Stimulated activated CD4-positive, alpha-beta T cell treated with anti-CD3 and anti-CD28 coated beads, Interleukin-15, amount 100 ng/mL, for 24 hours (primary cell): ENCODE results near the gene DOCK7.
"Not testable (repeated sequence)": the region's sequence is repeated elsewhere in the genome, so short reads cannot be mapped to it uniquely, and the experiment has no call there.

Source experiments
- DNase-seq: peaks from one replicate; pipeline ENCODE4 v3.0.0-alpha.2; 2020

Gene DOCK7

DNA sequence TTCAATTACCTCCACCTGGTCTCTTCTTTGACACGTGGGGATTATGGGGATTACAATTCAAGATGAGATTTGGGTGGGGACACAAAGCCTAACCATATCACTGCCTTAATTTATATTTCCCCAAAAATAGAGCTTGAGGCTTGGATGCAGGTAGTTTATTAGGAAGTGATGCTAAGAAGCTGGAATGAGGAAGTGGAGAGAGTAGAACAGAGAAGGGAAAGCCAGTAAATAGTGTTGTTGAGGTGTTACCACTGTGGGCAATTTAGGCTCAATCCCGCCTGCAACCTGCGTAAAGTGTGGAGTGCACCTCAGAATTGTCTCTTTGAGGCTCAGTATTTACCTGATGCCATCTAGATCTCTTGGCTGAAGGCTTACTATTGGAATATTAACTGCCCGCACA, 4.9 kb upstream of the DOCK7 start:
- DNase-seq: no peak

DNA sequence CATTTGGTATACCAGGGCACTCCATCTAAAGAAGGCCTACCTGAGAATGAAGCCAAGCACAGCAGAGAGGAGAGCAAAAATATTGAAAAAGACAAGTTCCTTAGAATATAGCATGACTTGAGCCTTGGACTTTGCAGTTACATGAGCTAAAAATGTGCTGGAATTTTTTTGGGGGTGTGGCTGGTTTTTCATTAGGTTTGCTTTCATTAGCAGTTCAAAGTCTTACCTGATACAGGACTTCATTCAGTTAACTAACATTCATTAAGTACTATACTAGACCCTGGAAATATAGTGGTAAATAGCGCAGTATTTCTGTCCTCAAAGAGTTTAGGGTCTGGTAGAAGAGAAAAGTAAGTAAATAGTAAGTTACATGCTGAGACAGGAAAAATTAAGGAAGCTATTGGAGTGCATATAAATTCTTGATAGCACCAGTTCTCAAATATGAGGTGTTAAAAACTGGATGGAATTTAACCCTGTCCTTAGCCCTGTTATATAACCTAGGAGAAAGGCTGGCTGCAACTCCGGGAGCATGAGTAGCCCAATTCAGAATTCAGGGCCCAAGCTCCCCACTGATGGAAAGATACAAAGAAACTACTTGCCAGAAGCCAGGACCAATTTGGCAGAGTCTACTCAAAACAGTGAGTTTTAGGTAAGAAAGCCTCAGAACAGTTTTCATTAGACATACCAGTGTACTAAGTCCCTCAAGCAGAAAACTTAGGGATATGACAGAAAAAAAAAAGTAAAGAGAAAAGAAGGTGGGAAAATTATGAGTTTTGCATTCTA, 3.1 kb upstream of the DOCK7 start:
- DNase-seq: no peak

GRCh38 chr1:62689524-62689923, 1.3 kb upstream of the DOCK7 start:
- DNase-seq: no peak

- DNase-seq: no peak
These were observed 500 bp upstream of the DOCK7 start for GRCh38 chr1:62688687-62689085.

DNA sequence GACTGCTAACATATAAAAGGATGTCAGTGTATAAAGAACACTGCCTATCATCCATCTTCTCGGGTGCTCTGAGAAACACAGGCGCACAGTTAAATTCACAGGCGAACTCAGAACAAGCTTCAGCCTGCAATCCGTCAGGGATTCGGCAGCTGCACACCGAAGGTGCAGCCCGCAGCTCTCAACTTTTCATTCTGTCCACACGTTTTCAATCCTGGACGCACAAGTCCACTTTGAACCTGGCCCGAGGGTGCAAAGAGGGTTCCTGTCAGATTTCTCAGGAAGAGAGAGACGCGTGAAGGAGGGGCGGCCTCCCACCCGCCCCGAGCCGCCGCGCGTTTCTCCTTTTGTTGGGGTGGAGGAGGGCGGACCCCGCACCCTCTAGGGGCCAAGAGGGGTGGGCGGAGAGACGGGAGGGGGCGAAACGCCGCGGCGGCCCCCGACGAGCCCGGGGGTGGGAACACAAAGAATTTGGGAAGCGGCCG, 724 bp downstream of the DOCK7 start:
- peak; percentile 42 for DNase-seq

DNA sequence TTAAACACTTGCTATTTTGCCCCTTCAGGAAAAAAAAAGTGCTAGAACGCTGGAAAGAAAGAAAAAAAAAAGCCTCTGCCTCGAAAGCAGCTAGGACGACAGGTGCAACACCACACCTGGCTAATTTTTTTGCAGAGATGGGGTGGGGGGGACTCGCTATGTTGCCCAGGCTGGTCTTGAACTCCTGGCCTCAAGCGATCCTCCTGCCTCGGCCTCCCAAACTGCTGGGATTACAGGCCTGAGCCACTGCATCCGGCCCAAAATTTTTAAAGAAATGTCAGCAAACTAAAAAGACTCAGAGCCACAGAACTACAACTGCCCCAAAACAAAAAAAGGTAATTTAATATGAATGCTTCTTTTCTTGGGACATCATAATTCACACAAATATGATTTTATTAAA, 1.4 kb downstream of the DOCK7 start:
- no peak for DNase-seq

- DNase-seq: no peak
These were observed 2.7 kb downstream of the DOCK7 start for GRCh38 chr1:62685431-62685859.

DNA sequence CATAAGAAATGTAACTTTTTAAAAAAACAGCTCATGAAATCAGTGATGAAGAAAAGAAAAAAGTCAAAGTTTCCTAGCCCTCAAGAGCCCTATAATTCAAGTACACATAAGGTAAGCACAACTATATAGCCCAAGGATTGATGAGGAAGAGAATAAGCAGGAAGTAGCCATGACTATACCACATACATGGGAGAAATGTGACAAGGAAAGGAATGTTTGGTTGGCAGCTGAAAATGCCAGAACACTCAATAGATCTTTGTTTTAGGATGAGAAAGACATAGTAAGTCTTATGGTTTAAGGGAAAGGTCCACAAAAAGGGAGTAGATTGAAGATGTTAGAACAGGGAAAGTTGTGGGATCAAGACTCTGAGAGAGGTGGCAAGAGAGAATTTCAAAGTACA, 5.7 kb downstream of the DOCK7 start:
- no peak for DNase-seq

DNA sequence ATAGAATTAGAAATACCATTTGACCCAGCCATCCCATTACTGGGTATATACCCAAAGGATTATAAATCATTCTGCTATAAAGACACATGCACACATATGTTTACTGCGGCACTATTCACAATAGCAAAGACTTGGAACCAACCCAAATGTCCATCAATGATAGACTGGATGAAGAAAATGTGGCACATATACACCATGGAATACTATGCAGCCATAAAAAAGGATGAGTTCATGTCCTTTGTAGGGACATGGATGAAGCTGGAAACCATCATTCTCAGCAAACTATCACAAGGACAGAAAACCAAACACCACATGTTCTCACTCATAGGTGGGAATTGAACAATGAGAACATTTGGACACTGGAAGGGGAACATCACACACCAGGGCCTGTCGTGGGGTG, 7.2 kb downstream of the DOCK7 start:
- DNase-seq: not testable (repeated sequence)

GRCh38 chr1:62677822-62678221, 10.4 kb downstream of the DOCK7 start:
- not testable (repeated sequence) for DNase-seq

DNA sequence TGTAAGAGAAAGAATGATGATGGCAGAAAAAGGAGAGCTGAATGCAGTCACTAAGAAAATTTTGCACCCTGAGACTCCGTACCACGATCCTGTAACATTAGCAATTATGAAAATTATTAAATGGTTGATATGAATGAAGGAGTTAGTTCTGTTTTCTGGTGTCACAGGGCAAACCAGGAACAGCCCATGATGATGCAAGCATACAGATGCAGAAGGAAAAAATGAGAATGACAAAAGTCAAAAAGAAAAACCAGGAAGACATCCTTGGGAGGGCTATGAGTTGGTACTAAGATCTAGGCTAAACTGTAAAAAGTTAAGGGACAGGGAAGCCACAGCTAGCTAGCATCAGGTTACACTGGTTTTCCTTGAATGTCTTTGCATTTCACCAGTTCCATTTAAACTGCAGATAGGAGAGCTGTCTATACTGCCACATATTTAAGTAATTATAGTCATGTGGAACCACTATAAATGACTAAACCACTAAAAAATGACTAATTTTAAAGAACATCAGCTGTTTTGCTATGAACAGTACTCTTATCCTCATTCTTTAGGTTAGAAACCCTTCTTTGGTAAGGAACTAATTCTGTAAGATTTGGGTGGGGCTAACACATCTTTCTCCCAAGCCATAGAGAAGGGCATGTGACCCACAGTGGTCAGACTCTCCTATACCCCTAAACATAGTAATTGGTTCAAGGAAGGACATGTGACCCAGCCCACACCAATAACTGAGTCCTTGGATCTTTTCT, 11.4 kb downstream of the DOCK7 start:
- DNase-seq: no peak

DNA sequence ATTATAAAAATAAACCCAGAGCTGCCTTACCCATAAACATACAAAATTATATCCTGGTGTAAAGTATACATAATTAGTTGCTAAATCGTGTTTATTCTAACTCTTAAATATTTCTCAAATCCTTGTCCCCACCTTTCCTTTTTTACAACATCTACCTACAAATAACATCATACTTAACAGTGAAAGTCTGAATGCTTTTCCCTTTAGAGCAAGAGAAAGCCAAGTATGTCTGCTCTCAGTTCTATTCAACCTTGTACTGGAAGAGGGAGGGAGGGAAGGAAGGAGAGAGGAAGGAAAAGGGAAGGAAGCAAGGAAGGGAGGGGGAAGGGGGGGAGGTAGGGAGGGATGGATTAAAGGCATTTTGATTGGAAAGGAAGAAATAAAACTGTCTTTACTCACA, 14.6 kb downstream of the DOCK7 start:
- DNase-seq: no peak

DNA sequence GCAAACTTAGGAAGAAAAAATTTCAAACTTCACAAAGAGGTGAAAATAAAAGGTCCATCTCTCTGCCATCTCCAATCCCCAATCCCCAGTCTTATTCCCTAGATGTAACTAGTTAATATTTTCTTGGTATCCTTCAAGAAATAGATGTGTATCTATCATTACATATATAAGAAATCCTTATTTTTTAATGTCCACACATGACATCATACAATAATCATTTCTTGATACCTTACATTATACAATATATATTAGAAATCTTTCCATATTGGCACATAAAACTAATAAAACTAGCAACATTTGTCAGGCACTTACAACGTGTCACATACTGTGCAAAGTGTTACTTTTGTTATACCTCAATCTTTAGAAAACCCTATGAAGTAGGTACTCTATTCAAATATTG, 16.2 kb downstream of the DOCK7 start:
- DNase-seq: no peak

DNA sequence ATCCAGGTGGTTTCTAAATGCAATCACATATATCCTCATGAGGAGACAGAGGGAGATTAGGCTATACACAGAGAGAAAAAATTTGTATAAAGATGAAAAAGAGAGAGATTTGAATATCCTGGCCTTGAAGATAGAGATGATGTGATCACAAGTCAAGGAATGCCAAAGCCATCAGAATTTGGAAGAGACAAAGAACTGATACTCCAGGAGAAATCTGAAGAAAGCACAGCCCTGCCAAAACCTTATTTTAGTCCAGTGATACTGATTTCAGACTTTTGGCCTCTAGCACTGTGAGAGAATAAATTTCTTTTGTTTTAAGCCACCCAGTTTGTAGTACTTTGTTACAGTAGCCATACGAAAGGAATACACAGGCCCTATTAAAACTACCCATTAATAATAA, 33.4 kb downstream of the DOCK7 start:
- no peak for DNase-seq

DNA sequence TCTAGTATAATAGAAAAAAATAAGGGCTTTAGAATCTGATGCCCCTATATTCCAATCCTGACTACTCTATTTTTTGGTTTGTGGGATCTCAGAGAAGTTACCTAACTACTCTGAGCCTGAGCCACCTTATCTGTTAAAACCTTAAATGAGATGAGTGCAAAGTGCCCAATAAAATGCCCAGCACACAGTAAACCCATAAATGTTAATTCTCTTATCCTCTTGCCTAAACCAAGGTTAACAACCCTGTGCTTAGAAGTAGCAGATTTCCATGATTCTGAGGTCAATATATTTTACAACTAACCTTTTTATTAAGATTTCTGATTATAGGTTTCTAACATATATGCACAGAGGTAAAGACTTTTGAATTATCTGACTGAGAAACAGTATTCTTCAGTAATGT, 35.8 kb downstream of the DOCK7 start:
- no peak for DNase-seq

DNA sequence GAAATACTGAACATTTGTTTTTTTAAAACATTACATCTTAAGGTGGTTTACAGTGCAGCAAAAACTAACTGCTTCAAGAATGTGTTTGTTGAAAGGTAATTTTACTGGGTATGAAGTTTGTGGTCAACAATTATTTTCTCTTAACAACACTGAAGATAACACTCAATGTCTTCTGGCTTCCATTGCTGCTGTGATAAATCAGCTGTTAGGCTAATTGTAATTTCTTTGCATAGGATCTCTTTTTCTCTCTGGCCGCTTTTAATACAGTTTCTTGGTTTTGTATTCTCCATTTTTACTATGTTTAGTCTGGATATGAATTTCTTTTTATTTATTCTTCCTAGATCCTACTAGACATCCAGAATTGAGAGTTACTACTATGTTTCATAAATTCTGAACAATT, 44.9 kb downstream of the DOCK7 start:
- DNase-seq: no peak

- DNase-seq: no peak
These were observed 50.6 kb downstream of the DOCK7 start for GRCh38 chr1:62637392-62638105.

GRCh38 chr1:62628506-62628905, 59.7 kb downstream of the DOCK7 start:
- DNase-seq: no peak

DNA sequence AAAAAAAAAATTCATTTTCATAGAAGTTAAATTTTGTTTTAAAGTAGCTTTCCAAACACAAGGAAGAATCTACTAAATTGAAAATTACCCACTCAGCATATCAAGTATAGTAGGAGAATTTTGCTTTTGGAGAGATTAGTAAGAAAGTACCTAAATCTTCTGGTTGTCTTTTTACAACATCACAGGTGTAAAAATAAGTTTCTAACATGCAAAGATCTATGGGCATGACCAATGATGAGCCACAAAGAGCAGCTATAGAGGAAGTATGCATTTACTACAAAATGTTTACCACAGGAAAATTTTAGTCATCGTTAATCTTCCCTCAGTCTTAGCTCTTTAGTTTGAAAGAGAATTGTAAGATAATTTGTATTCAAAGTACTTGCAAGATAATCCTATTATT, 62.8 kb downstream of the DOCK7 start:
- DNase-seq: no peak

- no peak for DNase-seq
These were observed 66.3 kb downstream of the DOCK7 start for GRCh38 chr1:62621907-62622306.

- DNase-seq: no peak
These were observed 74.3 kb downstream of the DOCK7 start for GRCh38 chr1:62613890-62614289.

DNA sequence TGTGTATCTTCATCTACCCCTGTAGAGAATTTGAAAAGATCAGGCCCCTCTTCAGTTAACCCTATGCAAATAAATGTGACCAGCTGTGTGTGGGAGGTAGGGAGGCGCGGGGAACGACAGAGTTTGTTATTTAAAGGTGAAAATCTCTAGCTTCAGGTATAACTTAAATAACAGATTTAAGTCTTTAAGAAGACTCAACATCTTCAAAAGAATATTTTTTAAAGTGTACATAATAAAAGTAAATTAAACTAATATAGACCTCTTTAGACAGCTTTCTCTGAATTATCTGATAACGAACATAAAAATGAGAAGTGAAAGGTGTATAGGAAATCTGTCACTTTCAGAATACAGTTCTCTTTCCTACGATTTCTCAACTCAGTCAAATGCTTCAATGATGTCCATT, 74.9 kb downstream of the DOCK7 start:
- DNase-seq: no peak

DNA sequence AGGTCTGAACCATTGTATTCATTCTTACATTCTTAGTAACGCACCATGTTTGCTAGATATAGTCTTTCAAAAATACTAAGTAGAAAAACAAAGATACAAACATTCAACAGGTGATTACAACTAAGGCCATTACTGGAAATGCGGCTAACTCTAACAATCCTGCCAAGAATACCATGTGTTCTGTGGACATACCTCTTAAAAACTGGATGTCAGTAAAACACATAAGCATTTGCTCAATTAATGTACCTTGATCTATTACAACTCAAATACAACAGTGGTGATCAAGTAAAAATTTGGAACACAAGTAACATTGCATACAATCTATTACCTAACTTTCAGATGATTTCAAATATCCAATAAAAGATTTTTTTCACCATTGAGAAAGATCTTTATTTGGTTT, 75.4 kb downstream of the DOCK7 start:
- no peak for DNase-seq

GRCh38 chr1:62610588-62610987, 77.6 kb downstream of the DOCK7 start:
- DNase-seq: not testable (repeated sequence)
